Measurements from ENCODE around the gene TNFSF13B. TPM values are rescaled to one million over a fixed set of nuclear protein-coding genes. Genes with fewer than 3 reads are reported as not detected.

The TNFSF13B gene, protein sequence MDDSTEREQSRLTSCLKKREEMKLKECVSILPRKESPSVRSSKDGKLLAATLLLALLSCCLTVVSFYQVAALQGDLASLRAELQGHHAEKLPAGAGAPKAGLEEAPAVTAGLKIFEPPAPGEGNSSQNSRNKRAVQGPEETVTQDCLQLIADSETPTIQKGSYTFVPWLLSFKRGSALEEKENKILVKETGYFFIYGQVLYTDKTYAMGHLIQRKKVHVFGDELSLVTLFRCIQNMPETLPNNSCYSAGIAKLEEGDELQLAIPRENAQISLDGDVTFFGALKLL
- total RNA-seq, result 0.32 and 0.82 TPM in 2 replicates
- long read RNA-seq, result 0 reads

DNA sequence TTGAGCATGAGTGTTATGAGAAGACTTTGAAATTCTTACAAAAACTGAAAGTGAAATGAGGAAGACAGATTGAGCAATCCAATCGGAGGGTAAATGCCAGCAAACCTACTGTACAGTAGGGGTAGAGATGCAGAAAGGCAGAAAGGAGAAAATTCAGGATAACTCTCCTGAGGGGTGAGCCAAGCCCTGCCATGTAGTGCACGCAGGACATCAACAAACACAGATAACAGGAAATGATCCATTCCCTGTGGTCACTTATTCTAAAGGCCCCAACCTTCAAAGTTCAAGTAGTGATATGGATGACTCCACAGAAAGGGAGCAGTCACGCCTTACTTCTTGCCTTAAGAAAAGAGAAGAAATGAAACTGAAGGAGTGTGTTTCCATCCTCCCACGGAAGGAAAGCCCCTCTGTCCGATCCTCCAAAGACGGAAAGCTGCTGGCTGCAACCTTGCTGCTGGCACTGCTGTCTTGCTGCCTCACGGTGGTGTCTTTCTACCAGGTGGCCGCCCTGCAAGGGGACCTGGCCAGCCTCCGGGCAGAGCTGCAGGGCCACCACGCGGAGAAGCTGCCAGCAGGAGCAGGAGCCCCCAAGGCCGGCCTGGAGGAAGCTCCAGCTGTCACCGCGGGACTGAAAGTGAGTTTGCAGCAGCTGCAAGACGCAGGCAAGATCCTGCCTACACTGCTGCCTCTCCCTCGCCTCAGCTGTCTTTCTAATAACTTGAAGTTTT is at the start of gene TNFSF13B:
TNFSF13B (plus strand) TSS at position 118 of the 728 bp plus-strand sequence; CDS start at position 296, 178 bp downstream.
- H3K9me3 Mint-ChIP-seq, result peaks cover 2% of the 10 kb centered on the region
- H3K4me3 Mint-ChIP-seq, result no peak within 1 kb of the TSS
- no peak for DNase-seq (ENCODE audit: low read depth, low spot score)

GRCh38 chr13:108220041-108220440 is 49.5 kb upstream of the TNFSF13B start:
- peaks cover 35% of the 10 kb centered on the region for H3K4me1 Mint-ChIP-seq
- peak overlapping the region; percentile 95 for H3K4me3 Mint-ChIP-seq
- H3K27ac Mint-ChIP-seq (ENCODE audit: unreplicated experiment), result no peak overlapping the region
- no peaks in the 10 kb centered on the region for H3K9me3 Mint-ChIP-seq
- no peaks in the 10 kb centered on the region for H3K36me3 Mint-ChIP-seq (ENCODE audit: low read depth)
- no peak for TF ChIP-seq CTCF (conservative IDR thresholded peaks at IDR 0.05)
- DNase-seq (ENCODE audit: low read depth, low spot score), result no peak
- H3K27me3 Mint-ChIP-seq (ENCODE audit: low read depth), result no peaks in the 10 kb centered on the region

More for the DNA sequence above, at the start of gene TNFSF13B:
- H3K27ac Mint-ChIP-seq (ENCODE audit: unreplicated experiment), result no peak within 1 kb of the TSS
- no peaks in the 10 kb centered on the region for H3K36me3 Mint-ChIP-seq (ENCODE audit: low read depth)
- no peaks in the 10 kb centered on the region for H3K4me1 Mint-ChIP-seq
- TF ChIP-seq CTCF (conservative IDR thresholded peaks at IDR 0.05), result no peak
- H3K27me3 Mint-ChIP-seq (ENCODE audit: low read depth), result no peaks in the 10 kb centered on the region

DNA sequence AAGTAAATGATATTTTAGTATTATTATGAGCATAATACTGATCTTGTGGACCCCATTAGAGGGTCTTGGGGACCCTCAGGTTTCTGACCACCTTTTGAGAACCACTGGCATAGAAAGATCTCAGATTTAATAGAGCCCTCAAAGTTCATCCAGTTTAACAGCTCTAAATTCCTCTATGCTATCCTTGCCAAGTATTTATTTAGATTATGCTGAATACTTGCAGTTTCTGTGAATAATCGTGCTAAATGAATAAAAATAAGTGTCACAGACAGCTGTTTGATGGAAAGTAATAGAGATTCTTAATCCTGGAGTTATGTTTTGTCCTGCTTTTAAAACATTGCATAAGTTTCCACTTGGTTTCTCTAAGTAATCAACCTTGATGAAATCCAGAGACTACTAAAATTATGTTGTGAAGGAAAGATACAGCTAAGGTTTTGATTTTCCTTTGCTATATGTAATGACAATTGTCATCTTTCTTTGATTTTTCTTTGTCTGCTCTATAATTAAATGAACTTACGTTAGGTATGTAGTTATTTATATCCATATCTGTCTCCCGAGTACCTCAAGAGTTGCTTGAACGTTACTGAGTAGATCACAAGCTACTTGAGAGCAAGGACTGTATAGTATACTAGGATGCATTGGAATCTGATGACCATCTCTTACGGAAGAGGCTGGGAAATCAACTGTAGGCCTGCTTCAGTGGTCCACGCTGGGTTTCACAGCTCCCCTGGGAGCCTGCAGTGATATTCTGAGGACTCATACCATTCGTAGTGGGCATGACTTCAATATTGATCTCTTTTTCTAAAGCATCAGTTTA is 45.6 kb upstream of the TNFSF13B start:
- Mint-ChIP-seq H3K27me3 (ENCODE audit: low read depth) (no peaks in the 10 kb centered on the region), H3K4me1 (peaks cover 34% of the 10 kb centered on the region), H3K9me3 (no peaks in the 10 kb centered on the region), H3K36me3 (ENCODE audit: low read depth) (no peaks in the 10 kb centered on the region), H3K27ac (ENCODE audit: unreplicated experiment) (no peak overlapping the region), H3K4me3 (no peak overlapping the region)
- DNase-seq (ENCODE audit: low read depth, low spot score), result no peak
- TF ChIP-seq CTCF (conservative IDR thresholded peaks at IDR 0.05), result no peak

GRCh38 chr13:108225440-108225839 is 44.1 kb upstream of the TNFSF13B start:
- H3K36me3 Mint-ChIP-seq (ENCODE audit: low read depth), result no peaks in the 10 kb centered on the region
- H3K27me3 Mint-ChIP-seq (ENCODE audit: low read depth), result no peaks in the 10 kb centered on the region
- no peak for TF ChIP-seq CTCF (conservative IDR thresholded peaks at IDR 0.05)
- no peak for DNase-seq (ENCODE audit: low read depth, low spot score)
- peaks cover 19% of the 10 kb centered on the region for H3K4me1 Mint-ChIP-seq
- no peak overlapping the region for H3K27ac Mint-ChIP-seq (ENCODE audit: unreplicated experiment)
- no peak overlapping the region for H3K4me3 Mint-ChIP-seq
- H3K9me3 Mint-ChIP-seq, result no peaks in the 10 kb centered on the region

DNA sequence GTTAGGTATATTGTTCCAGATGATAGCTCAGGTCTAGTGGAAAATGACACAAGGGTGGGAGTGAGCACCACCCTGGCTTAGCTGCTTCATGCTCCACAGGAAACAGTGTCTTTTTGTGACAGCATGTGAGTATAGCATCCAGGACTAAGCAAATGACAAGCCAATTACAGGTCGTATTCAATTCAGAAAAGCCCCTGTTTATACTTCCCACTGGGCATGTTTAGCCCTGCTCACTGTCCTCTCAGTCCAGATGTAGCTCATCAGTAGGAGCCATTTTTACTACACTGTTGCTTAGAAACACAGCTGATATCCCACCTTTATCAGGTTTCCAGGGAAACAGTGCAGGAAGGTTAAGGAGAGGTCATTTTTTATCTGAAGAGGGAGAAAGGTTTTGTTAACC is 43.3 kb upstream of the TNFSF13B start:
- H3K9me3 Mint-ChIP-seq, result no peaks in the 10 kb centered on the region
- no peak overlapping the region for H3K27ac Mint-ChIP-seq (ENCODE audit: unreplicated experiment)
- DNase-seq (ENCODE audit: low read depth, low spot score), result no peak
- H3K4me3 Mint-ChIP-seq, result no peak overlapping the region
- no peaks in the 10 kb centered on the region for H3K36me3 Mint-ChIP-seq (ENCODE audit: low read depth)
- H3K27me3 Mint-ChIP-seq (ENCODE audit: low read depth), result no peaks in the 10 kb centered on the region
- H3K4me1 Mint-ChIP-seq, result peaks cover 16% of the 10 kb centered on the region
- TF ChIP-seq CTCF (conservative IDR thresholded peaks at IDR 0.05), result no peak
